Glomerular endothelial cell (primary cell): Measurements from ENCODE around the gene BSG. TPM values are rescaled to one million over a fixed set of nuclear protein-coding genes. Genes with fewer than 3 reads are reported as not detected.
"Not testable (repeated sequence)": the region's sequence is repeated elsewhere in the genome, so short reads cannot be mapped to it uniquely, and the experiment has no call there.

Experiments
- DNase-seq: peaks from one replicate; pipeline ENCODE4 v3.0.0-alpha.2; 2011; ENCODE audit warnings: low read depth, low spot score; ENCODE audit errors: extremely low read depth
- total RNA-seq: library from RNA; depleted of rRNA; stranded (reverse); fragments of >200 nt; gene quantifications from 2 replicates; pipeline ENCODE4 v1.2.3, GENCODE V29; 2015

BSG gene
- total RNA-seq, 1 donor from 2014 or later: 775 TPM

GRCh38 chr19:585146-585545, 12.8 kb downstream of the BSG start:
- DNase-seq: not testable (repeated sequence)

GRCh38 chr19:585551-586110, 13.2 kb downstream of the BSG start:
- DNase-seq: no peak

GRCh38 chr19:588093-588740, 15.8 kb downstream of the BSG start:
- DNase-seq: no peak

GRCh38 chr19:588741-589692, 16.6 kb downstream of the BSG start:
- no peak for DNase-seq

- DNase-seq: no peak
These were observed 17.4 kb downstream of the BSG start, which contains the start of gene HCN2 for GRCh38 chr19:589693-590395. Gene HCN2 (plus strand): TSS chr19:589881. CDS start chr19:589946, 65 bp downstream.

GRCh38 chr19:590396-590745, 18.0 kb downstream of the BSG start:
- no peak for DNase-seq

- no peak for DNase-seq
These were observed 18.3 kb downstream of the BSG start for GRCh38 chr19:590750-591098.

- no peak for DNase-seq
These were observed 18.9 kb downstream of the BSG start for GRCh38 chr19:591099-591958.

GRCh38 chr19:592101-592500, 19.7 kb downstream of the BSG start:
- DNase-seq: no peak

GRCh38 chr19:593055-593454, 20.7 kb downstream of the BSG start:
- DNase-seq: no peak

- no peak for DNase-seq
These were observed 21.1 kb downstream of the BSG start for GRCh38 chr19:593505-593904.

GRCh38 chr19:594265-594870, 22.0 kb downstream of the BSG start:
- DNase-seq: no peak

- DNase-seq: no peak
These were observed 23.2 kb downstream of the BSG start for GRCh38 chr19:595326-596262.

GRCh38 chr19:596263-596655, 23.9 kb downstream of the BSG start:
- DNase-seq: no peak

GRCh38 chr19:597406-598315, 25.3 kb downstream of the BSG start:
- DNase-seq: no peak

- DNase-seq: no peak
These were observed 28.9 kb downstream of the BSG start for GRCh38 chr19:601310-601709.

GRCh38 chr19:601790-602189, 29.4 kb downstream of the BSG start:
- no peak for DNase-seq
